GM19438 (cell line): ENCODE results near the gene VIPR2.

Experiments used
- ATAC-seq: cut with Tn5 transposase; IDR thresholded peaks from one replicate; pipeline ENCODE4 v1.9.1; 2021; ENCODE audit warnings: low read depth; ENCODE audit not compliant: unreplicated experiment

Gene VIPR2

GRCh38 chr7:159071260-159071659, 73.4 kb downstream of the VIPR2 start:
- no peak for ATAC-seq

DNA sequence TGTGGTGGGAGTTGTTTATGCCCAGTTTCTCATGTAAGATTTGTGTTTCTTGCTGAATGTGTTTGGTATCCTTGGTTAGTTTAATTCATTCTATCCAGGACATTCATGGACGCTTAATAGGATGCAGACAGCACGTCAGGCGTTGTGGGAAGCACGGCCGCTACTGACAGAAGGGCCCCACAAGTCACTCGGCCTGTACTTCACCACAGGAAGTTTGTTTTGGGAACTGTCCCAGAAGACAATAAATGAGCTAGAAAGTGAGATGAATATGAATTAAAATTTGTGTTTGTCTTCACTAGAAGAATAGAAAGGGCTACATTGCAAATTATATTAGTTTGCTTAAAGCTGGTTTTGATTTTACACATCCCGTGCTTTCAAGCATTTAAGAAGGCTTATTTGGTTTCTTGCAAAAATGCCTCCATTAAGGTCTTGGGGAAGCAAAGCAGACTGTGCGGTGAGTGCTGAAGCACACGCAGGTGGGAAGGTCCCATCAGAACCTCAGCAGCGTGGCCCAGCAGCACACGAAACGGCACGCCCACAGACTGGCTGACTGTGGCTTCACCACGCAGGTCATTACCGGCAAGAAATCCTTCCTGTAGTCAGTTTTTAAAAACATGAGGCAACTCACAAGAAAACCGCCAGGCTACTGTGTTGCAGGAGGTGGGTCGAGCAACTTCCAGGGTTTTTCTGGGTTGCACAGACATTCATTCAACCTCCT, 74.1 kb downstream of the VIPR2 start:
- no peak for ATAC-seq

GRCh38 chr7:159068893-159069448, 75.7 kb downstream of the VIPR2 start:
- no peak for ATAC-seq

GRCh38 chr7:159068488-159068811, 76.2 kb downstream of the VIPR2 start:
- no peak for ATAC-seq

GRCh38 chr7:159067576-159068487, 76.8 kb downstream of the VIPR2 start:
- no peak for ATAC-seq

- ATAC-seq: no peak
These were observed 77.7 kb downstream of the VIPR2 start for GRCh38 chr7:159066816-159067575.

DNA sequence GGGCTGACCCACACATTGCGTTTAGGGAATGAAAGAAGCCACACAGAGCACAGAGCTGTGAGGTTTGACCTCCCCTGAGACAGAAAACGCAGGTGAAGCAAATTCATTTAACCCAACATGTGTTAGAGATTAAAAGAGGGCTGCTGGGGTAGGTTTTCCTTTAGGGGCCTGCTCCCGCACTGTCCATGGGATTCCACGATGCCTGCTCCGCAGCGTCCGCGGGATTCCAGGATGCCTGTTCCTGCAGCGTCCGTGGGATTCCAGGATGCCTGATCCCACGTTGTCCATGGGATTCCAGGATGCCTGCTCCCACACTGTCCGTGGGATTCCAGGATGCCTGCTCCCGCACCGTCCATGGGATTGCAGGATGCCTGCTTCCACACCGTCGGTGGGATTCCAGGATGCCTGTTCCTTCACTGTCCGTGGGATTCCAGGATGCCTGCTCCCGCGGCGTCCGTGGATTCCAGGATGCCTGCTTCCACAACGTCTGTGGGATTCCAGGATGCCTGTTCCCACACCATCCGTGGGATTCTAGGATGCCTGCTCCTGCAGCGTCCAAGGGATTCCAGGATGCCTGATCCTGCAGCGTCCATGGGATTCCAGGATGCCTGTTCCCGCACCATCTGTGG, 78.7 kb downstream of the VIPR2 start:
- no peak for ATAC-seq

- no peak for ATAC-seq
These were observed 79.7 kb downstream of the VIPR2 start for GRCh38 chr7:159064816-159065510.

GRCh38 chr7:159064121-159064815, 80.4 kb downstream of the VIPR2 start:
- ATAC-seq: no peak

GRCh38 chr7:159063046-159063840, 81.4 kb downstream of the VIPR2 start:
- ATAC-seq: no peak

DNA sequence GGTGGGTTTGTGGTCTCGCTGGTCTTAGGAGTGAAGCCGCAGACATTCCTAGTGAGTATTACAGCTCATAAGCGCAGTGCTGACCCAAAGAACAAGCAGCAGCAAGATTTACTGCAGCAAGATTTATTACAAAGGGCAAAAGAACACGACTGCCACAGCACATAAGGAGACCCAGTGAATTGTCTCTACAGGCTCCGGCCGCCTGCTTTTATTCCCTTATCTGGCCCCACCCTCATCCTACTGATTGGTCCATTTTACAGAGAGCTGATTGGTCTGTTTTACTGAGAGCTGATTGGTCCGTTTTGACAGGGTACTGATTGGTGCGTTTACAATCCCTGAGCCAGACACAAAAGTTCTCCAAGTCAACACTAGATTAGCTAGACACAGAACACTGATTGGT, 82.1 kb downstream of the VIPR2 start:
- ATAC-seq: no peak

DNA sequence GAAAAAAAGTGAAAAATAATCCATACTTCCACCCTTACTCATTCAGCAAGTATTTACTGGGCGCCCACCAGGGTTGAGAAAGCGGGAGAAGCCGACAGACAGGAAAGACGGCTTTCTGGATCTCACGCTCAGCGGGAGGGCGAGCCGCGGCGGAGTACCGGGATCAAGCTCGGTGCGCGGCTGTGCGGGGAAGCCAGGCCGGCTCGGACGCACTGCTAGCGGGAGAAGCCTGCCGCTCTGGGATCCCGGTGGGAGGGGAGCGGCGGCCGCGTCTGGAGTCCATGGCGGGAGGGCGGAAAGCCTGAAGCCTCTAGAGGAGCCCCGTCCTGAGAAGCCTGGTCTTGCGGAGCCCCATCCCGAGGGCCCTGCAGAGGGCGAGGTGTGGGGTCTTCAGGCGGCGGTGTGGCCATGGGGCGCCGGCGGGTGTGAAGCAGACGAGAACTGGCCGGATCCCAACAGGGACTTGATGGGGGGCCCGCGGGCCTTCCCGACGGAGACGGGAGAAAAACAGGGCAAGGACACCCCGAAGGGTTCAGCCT, 82.9 kb downstream of the VIPR2 start:
- no peak for ATAC-seq

DNA sequence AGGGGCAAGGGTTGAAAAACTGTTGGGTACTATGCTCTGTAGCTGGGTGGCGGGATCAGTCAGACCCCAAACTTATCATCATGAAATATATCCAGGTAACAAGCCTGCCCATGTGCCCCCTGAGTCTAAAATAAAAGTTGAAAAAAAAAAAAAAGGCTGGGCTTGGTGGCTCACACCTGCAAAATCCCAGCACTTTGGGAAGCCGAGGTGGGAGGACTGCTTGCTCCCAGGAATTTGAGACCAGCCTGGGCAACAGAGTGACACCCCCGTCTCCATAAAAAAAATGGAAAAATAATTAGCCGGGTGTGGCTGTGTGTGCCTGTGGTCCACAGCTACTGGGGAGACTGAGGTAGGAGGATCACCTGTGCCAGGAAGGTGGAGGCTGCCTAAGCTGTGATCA, 83.5 kb downstream of the VIPR2 start:
- ATAC-seq: no peak

DNA sequence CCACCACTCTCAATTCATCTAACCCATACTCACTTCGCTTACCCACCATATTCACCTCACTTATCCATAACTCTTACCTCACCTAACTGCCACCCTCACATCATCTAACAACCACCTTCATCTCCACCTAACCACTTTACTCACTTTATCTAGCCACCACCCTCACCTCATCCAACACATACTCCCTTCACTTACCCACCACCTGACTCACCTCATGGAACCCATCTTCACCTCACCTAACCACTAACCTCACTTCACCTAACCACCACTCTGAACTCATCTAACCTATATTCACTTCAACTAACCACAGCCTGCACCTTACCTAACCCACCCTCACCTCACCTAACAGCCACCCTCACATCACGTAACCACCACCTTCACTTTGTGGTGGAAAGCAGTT, 84.2 kb downstream of the VIPR2 start:
- no peak for ATAC-seq

DNA sequence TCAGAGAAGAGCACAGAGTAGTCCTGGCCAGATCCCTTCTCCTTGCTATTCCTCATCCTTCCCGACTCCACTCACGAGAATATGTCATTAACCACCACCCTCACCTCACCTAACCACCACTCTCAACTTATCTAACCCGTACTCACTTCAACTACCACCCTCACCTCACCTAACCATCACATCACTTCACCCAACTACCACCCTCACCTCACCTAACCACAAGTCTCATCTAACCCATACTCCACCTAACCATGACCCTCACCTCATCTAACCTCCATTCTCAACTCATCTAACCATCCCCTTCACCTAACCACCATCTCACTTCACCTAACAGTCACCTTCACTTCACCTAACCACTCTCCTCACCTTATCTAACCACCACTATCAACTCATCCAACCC, 85.0 kb downstream of the VIPR2 start:
- ATAC-seq: no peak

GRCh38 chr7:159057647-159058046, 87.0 kb downstream of the VIPR2 start:
- ATAC-seq: no peak

GRCh38 chr7:159056737-159057136, 87.9 kb downstream of the VIPR2 start:
- ATAC-seq: no peak

- ATAC-seq: no peak
These were observed 92.8 kb downstream of the VIPR2 start for GRCh38 chr7:159051916-159052315.
